RWPE2 (cell line): ENCODE data around the gene CCDC77.

ENCODE experiments used
- ATAC-seq: fragments of 200-7000 bp; cut with Tn5 transposase; 3 replicates; pipeline ENCODE4 v1.9.1; 2021; ENCODE audit warnings: low read depth
- DNase-seq: peaks from one replicate; pipeline ENCODE4 v3.0.0-alpha.2; 2020; ENCODE audit warnings: low spot score
- H3K27ac ChIP-seq: fragments of 450-650 bp; 2 replicates; pipeline ENCODE4 v1.5.1; 2017; ENCODE audit warnings: mild to moderate bottlenecking; ENCODE audit not compliant: poor library complexity, severe bottlenecking
- H3K27me3 ChIP-seq: fragments of 250-450 bp; sonication (Bioruptor Pico); 2 replicates; pipeline ENCODE4 v1.5.1; 2021; ENCODE audit warnings: mild to moderate bottlenecking, moderate library complexity; ENCODE audit not compliant: insufficient read depth, poor library complexity, severe bottlenecking
- H3K36me3 ChIP-seq: fragments of 250-450 bp; sonication (Bioruptor Pico); 2 replicates; pipeline ENCODE4 v1.5.1; 2020; ENCODE audit warnings: low read depth, mild to moderate bottlenecking, moderate library complexity
- H3K4me1 ChIP-seq: fragments of 250-450 bp; sonication (Bioruptor Pico); 2 replicates; pipeline ENCODE4 v1.5.1; 2021; ENCODE audit warnings: mild to moderate bottlenecking, moderate library complexity; ENCODE audit not compliant: insufficient read depth, poor library complexity, severe bottlenecking
- H3K4me3 ChIP-seq: fragments of 250-450 bp; sonication (Bioruptor Pico); 2 replicates; pipeline ENCODE4 v1.5.1; 2021; ENCODE audit warnings: mild to moderate bottlenecking, moderate library complexity; ENCODE audit not compliant: severe bottlenecking
- H3K9me3 ChIP-seq: fragments of 250-450 bp; sonication (Bioruptor Pico); 2 replicates; pipeline ENCODE4 v1.5.1; 2021; ENCODE audit warnings: mild to moderate bottlenecking, moderate library complexity; ENCODE audit not compliant: severe bottlenecking
- CTCF ChIP-seq: fragments of 450-650 bp; IDR thresholded peaks from one replicate; pipeline ENCODE4 v1.5.1; 2017; ENCODE audit warnings: mild to moderate bottlenecking, moderate library complexity; ENCODE audit not compliant: poor library complexity, severe bottlenecking

CCDC77 gene

GRCh38 chr12:442235-442884 is 40.9 kb downstream of the CCDC77 start:
- DNase-seq (no peak), ATAC-seq (no peak)
- H3K4me1 ChIP-seq, result no peaks in the 10 kb centered on the region
- peak; percentile 75 for TF ChIP-seq CTCF
- no peaks in the 10 kb centered on the region for H3K9me3 ChIP-seq
- no peaks in the 10 kb centered on the region for H3K27me3 ChIP-seq
- no peak overlapping the region for H3K27ac ChIP-seq
- no peak overlapping the region for H3K4me3 ChIP-seq
- H3K36me3 ChIP-seq, result peaks cover 28% of the 10 kb centered on the region

GRCh38 chr12:447141-447540 is 45.7 kb downstream of the CCDC77 start:
- H3K27ac ChIP-seq, result no peak overlapping the region
- DNase-seq (no peak), ATAC-seq (no peak)
- TF ChIP-seq CTCF, result no peak
- 0 out of 2 replicates have a peak, but pooled peaks cover under 1% of the 10 kb centered on the region for H3K36me3 ChIP-seq
- no peaks in the 10 kb centered on the region for H3K9me3 ChIP-seq
- no peak overlapping the region for H3K4me3 ChIP-seq
- no peaks in the 10 kb centered on the region for H3K4me1 ChIP-seq
- no peaks in the 10 kb centered on the region for H3K27me3 ChIP-seq

GRCh38 chr12:449203-449602 is 47.8 kb downstream of the CCDC77 start:
- ATAC-seq (no peak), DNase-seq (no peak)
- H3K4me1 ChIP-seq, result no peaks in the 10 kb centered on the region
- no peak overlapping the region for H3K4me3 ChIP-seq
- TF ChIP-seq CTCF, result no peak
- H3K27me3 ChIP-seq, result no peaks in the 10 kb centered on the region
- no peak overlapping the region for H3K27ac ChIP-seq
- no peaks in the 10 kb centered on the region for H3K36me3 ChIP-seq
- no peaks in the 10 kb centered on the region for H3K9me3 ChIP-seq

GRCh38 chr12:450438-450837 is 49.0 kb downstream of the CCDC77 start:
- no peak for ATAC-seq
- TF ChIP-seq CTCF, result no peak

GRCh38 chr12:452667-453210 is 51.3 kb downstream of the CCDC77 start:
- no peaks in the 10 kb centered on the region for H3K4me1 ChIP-seq
- DNase-seq (no peak), ATAC-seq (no peak)
- H3K27ac ChIP-seq, result no peak overlapping the region
- H3K27me3 ChIP-seq, result no peaks in the 10 kb centered on the region
- H3K9me3 ChIP-seq, result no peaks in the 10 kb centered on the region
- TF ChIP-seq CTCF, result no peak
- H3K36me3 ChIP-seq, result no peaks in the 10 kb centered on the region
- no peak overlapping the region for H3K4me3 ChIP-seq

More at GRCh38 chr12:450438-450837, 49.0 kb downstream of the CCDC77 start:
- no peak for DNase-seq
- no peak overlapping the region for H3K27ac ChIP-seq
- H3K27me3 ChIP-seq, result no peaks in the 10 kb centered on the region
- H3K4me1 ChIP-seq, result no peaks in the 10 kb centered on the region
- no peaks in the 10 kb centered on the region for H3K36me3 ChIP-seq
- H3K9me3 ChIP-seq, result no peaks in the 10 kb centered on the region
- no peak overlapping the region for H3K4me3 ChIP-seq
